GM23338 (cell line): ENCODE results near the gene FCHSD2. TPM values are rescaled to one million over a fixed set of nuclear protein-coding genes. Genes with fewer than 3 reads are reported as not detected.

Source experiments
- ATAC-seq: fragments of 200-7000 bp; cut with Tn5 transposase; 3 replicates; pipeline ENCODE4 v1.9.1; 2020
- DNase-seq: peaks from one replicate; pipeline ENCODE4 v3.0.0-alpha.2; 2015; ENCODE audit warnings: low spot score
- H2AFZ ChIP-seq: fragments of 200-600 bp; sonication (generic); 2 replicates; pipeline ENCODE4 v1.8.0; 2016; ENCODE audit warnings: antibody characterized with exemption, mild to moderate bottlenecking, moderate library complexity
- H3F3A ChIP-seq: fragments of 200-600 bp; sonication (generic); replicated peaks from 2 replicates; pipeline ENCODE4 v1.8.0; 2017; ENCODE audit warnings: antibody characterized with exemption, mixed run types, low read depth
- H3K27ac ChIP-seq: fragments of 200-600 bp; sonication (generic); 2 replicates; pipeline ENCODE4 v1.6.1; 2016; ENCODE audit warnings: low read depth
- H3K27me3 ChIP-seq: fragments of 200-600 bp; sonication (generic); 2 replicates; pipeline ENCODE4 v1.8.0; 2016; ENCODE audit warnings: mild to moderate bottlenecking, mixed run types, moderate library complexity; ENCODE audit not compliant: insufficient read depth
- H3K36me3 ChIP-seq: fragments of 200-600 bp; sonication (generic); 2 replicates; pipeline ENCODE4 v1.8.0; 2016; ENCODE audit warnings: mild to moderate bottlenecking; ENCODE audit not compliant: insufficient read depth
- H3K4me1 ChIP-seq: fragments of 200-600 bp; sonication (generic); 2 replicates; pipeline ENCODE4 v1.8.0; 2016; ENCODE audit warnings: mild to moderate bottlenecking, moderate library complexity; ENCODE audit not compliant: insufficient read depth
- H3K4me2 ChIP-seq: fragments of 200-600 bp; sonication (generic); 2 replicates; pipeline ENCODE4 v1.7.1; 2017; ENCODE audit warnings: mixed run types
- H3K4me3 ChIP-seq: fragments of 200-600 bp; sonication (generic); 2 replicates; pipeline ENCODE4 v1.6.1; 2016; ENCODE audit warnings: mixed run types
- H3K79me2 ChIP-seq: fragments of 200-600 bp; sonication (generic); replicated peaks from 2 replicates; pipeline ENCODE4 v1.8.0; 2017; ENCODE audit warnings: mild to moderate bottlenecking; ENCODE audit not compliant: insufficient read depth
- H3K9me2 ChIP-seq: fragments of 200-600 bp; sonication (generic); 2 replicates; pipeline ENCODE4 v1.8.0; 2017; ENCODE audit not compliant: insufficient read depth
- H4K20me1 ChIP-seq: fragments of 200-600 bp; sonication (generic); replicated peaks from 2 replicates; pipeline ENCODE4 v1.8.0; 2017; ENCODE audit warnings: mild to moderate bottlenecking; ENCODE audit not compliant: insufficient read depth
- H3K27ac Mint-ChIP-seq: 2 replicates; pipeline ENCODE4 v1.8.0; 2020; ENCODE audit warnings: inconsistent platforms, mild to moderate bottlenecking, moderate library complexity, mixed read lengths
- H3K27me3 Mint-ChIP-seq: 3 replicates; pipeline ENCODE4 v1.8.0; 2022; ENCODE audit warnings: low read depth, mild to moderate bottlenecking, moderate library complexity, mixed read lengths, inconsistent platforms; ENCODE audit not compliant: insufficient read depth, poor library complexity
- H3K36me3 Mint-ChIP-seq: 3 replicates; pipeline ENCODE4 v1.8.0; 2021; ENCODE audit warnings: low read depth, mild to moderate bottlenecking, inconsistent platforms, moderate library complexity, mixed read lengths
- H3K4me1 Mint-ChIP-seq: 3 replicates; pipeline ENCODE4 v1.8.0; 2020; ENCODE audit warnings: mild to moderate bottlenecking, inconsistent platforms, mixed read lengths
- H3K4me3 Mint-ChIP-seq: 3 replicates; pipeline ENCODE4 v1.8.0; 2021; ENCODE audit warnings: moderate library complexity, mild to moderate bottlenecking, inconsistent platforms, mixed read lengths
- H3K9me3 Mint-ChIP-seq: 3 replicates; pipeline ENCODE4 v1.8.0; 2020; ENCODE audit warnings: moderate library complexity, mild to moderate bottlenecking, inconsistent platforms, mixed read lengths
- CREB1 ChIP-seq: fragments of 250-450 bp; sonication (Bioruptor Pico); IDR thresholded peaks from 2 replicates; pipeline ENCODE4 v1.5.0; 2020; ENCODE audit warnings: low read depth, mild to moderate bottlenecking, moderate library complexity
- ETS1 ChIP-seq: IDR thresholded peaks from 2 replicates; pipeline ENCODE4 v1.6.1; 2016; ENCODE audit warnings: antibody characterized with exemption
- EZH2 ChIP-seq: fragments of 200-600 bp; sonication (generic); IDR thresholded peaks from one replicate; pipeline ENCODE4 v1.8.0; 2017; ENCODE audit warnings: antibody characterized with exemption, mild to moderate bottlenecking, low read depth; ENCODE audit not compliant: unreplicated experiment
- EZH2phosphoT487 ChIP-seq: fragments of 200-600 bp; sonication (generic); IDR thresholded peaks from one replicate; pipeline ENCODE4 v1.8.1; 2018; ENCODE audit warnings: antibody characterized with exemption; ENCODE audit not compliant: unreplicated experiment
- JUNB ChIP-seq: IDR thresholded peaks from one replicate; pipeline ENCODE4 v1.6.1; 2016; ENCODE audit warnings: antibody characterized with exemption; ENCODE audit not compliant: unreplicated experiment
- NANOG ChIP-seq: IDR thresholded peaks from 2 replicates; pipeline ENCODE4 v1.6.1; 2016; ENCODE audit warnings: antibody characterized with exemption, borderline replicate concordance
- POLR2AphosphoS5 ChIP-seq: IDR thresholded peaks from 2 replicates; pipeline ENCODE4 v1.6.1; 2016; ENCODE audit warnings: antibody characterized with exemption, low read depth
- STAT1 ChIP-seq: IDR thresholded peaks from one replicate; pipeline ENCODE4 v1.6.1; 2016; ENCODE audit warnings: antibody characterized with exemption; ENCODE audit not compliant: unreplicated experiment
- ZNF114 ChIP-seq: fragments of 250-450 bp; sonication (Bioruptor Pico); IDR thresholded peaks from 2 replicates; pipeline ENCODE4 v1.5.0; 2020; ENCODE audit warnings: mild to moderate bottlenecking, moderate library complexity
- ZNF331 ChIP-seq: fragments of 250-450 bp; sonication (Bioruptor Pico); IDR thresholded peaks from 2 replicates; pipeline ENCODE4 v1.5.0; 2020; ENCODE audit warnings: low read depth, mild to moderate bottlenecking, moderate library complexity
- polyA plus RNA-seq: library from polyadenylated mRNA; unstranded; fragments of >200 nt; fragmentation: Nextera tagmentation; extraction: Ambion mirVana; gene quantifications from 2 replicates; pipeline ENCODE4 v1.2.1, GENCODE V29; 2016
- total RNA-seq: library from RNA; depleted of rRNA; stranded (reverse); fragments of >200 nt; shearing (Covaris generic); gene quantifications from 2 replicates; pipeline ENCODE4 v1.2.3, GENCODE V29; 2014
- TF ChIP-seq, protein P1 (sequence below), 2 experiments: fragments of 200-600 bp in 1 of 2; sonication (generic) in 1 of 2; conservative IDR thresholded peaks; 2 replicates each; pipeline versions ENCODE4 v1.5.1 to v1.6.1; 2016 to 2017; ENCODE audit warnings: antibody characterized with exemption in 2 of 2, low read depth in 2 of 2, mild to moderate bottlenecking in 2 of 2, moderate library complexity in 1 of 2
- TF ChIP-seq, protein P2 (sequence below): fragments of 250-450 bp; sonication (Bioruptor Pico); IDR thresholded peaks from 2 replicates; pipeline ENCODE4 v1.5.0; 2020; ENCODE audit warnings: mild to moderate bottlenecking, moderate library complexity
- TF ChIP-seq, protein P3 (sequence below): IDR thresholded peaks from one replicate; pipeline ENCODE4 v1.6.1; 2018; ENCODE audit warnings: antibody characterized with exemption; ENCODE audit not compliant: unreplicated experiment

Gene FCHSD2
- total and polyA plus RNA-seq, 2 experiments from 2014 or later: 3.6 to 5.2 TPM

- Mint-ChIP-seq H3K9me3 (peaks cover 9% of the 10 kb centered on the region), H3K4me1 (peaks cover 4% of the 10 kb centered on the region; the same call in 2 of the 3 replicates), H3K27me3 (peaks cover 3% of the 10 kb centered on the region), H3K4me3 (no peak overlapping the region), H3K27ac (no peak overlapping the region), H3K36me3 (peaks cover 18% of the 10 kb centered on the region)
- Histone ChIP-seq H3K27ac (no peak overlapping the region), H4K20me1 (no peaks in the 10 kb centered on the region), H3K36me3 (no peaks in the 10 kb centered on the region), H3K4me3 (no peak overlapping the region), H2AFZ (no peak overlapping the region), H3K9me2 (no peaks in the 10 kb centered on the region), H3K4me2 (no peak overlapping the region), H3F3A (no peaks in the 10 kb centered on the region), H3K27me3 (no peaks in the 10 kb centered on the region), H3K4me1 (no peaks in the 10 kb centered on the region), H3K79me2 (no peaks in the 10 kb centered on the region)
- TF ChIP-seq JUNB (no peak), STAT1 (no peak), ZNF114 (CRISPR knock-in tag) (no peak), POLR2AphosphoS5 (no peak), EZH2phosphoT487 (no peak), CREB1 (no peak), ZNF331 (no peak), NANOG (no peak), ETS1 (no peak), EZH2 (no peak)
- TF ChIP-seq, protein P1, sequence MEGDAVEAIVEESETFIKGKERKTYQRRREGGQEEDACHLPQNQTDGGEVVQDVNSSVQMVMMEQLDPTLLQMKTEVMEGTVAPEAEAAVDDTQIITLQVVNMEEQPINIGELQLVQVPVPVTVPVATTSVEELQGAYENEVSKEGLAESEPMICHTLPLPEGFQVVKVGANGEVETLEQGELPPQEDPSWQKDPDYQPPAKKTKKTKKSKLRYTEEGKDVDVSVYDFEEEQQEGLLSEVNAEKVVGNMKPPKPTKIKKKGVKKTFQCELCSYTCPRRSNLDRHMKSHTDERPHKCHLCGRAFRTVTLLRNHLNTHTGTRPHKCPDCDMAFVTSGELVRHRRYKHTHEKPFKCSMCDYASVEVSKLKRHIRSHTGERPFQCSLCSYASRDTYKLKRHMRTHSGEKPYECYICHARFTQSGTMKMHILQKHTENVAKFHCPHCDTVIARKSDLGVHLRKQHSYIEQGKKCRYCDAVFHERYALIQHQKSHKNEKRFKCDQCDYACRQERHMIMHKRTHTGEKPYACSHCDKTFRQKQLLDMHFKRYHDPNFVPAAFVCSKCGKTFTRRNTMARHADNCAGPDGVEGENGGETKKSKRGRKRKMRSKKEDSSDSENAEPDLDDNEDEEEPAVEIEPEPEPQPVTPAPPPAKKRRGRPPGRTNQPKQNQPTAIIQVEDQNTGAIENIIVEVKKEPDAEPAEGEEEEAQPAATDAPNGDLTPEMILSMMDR (conservative IDR thresholded peaks at IDR 0.05; ENCODE audit: low read depth in 2 of 2): no peak
- TF ChIP-seq, protein P2, sequence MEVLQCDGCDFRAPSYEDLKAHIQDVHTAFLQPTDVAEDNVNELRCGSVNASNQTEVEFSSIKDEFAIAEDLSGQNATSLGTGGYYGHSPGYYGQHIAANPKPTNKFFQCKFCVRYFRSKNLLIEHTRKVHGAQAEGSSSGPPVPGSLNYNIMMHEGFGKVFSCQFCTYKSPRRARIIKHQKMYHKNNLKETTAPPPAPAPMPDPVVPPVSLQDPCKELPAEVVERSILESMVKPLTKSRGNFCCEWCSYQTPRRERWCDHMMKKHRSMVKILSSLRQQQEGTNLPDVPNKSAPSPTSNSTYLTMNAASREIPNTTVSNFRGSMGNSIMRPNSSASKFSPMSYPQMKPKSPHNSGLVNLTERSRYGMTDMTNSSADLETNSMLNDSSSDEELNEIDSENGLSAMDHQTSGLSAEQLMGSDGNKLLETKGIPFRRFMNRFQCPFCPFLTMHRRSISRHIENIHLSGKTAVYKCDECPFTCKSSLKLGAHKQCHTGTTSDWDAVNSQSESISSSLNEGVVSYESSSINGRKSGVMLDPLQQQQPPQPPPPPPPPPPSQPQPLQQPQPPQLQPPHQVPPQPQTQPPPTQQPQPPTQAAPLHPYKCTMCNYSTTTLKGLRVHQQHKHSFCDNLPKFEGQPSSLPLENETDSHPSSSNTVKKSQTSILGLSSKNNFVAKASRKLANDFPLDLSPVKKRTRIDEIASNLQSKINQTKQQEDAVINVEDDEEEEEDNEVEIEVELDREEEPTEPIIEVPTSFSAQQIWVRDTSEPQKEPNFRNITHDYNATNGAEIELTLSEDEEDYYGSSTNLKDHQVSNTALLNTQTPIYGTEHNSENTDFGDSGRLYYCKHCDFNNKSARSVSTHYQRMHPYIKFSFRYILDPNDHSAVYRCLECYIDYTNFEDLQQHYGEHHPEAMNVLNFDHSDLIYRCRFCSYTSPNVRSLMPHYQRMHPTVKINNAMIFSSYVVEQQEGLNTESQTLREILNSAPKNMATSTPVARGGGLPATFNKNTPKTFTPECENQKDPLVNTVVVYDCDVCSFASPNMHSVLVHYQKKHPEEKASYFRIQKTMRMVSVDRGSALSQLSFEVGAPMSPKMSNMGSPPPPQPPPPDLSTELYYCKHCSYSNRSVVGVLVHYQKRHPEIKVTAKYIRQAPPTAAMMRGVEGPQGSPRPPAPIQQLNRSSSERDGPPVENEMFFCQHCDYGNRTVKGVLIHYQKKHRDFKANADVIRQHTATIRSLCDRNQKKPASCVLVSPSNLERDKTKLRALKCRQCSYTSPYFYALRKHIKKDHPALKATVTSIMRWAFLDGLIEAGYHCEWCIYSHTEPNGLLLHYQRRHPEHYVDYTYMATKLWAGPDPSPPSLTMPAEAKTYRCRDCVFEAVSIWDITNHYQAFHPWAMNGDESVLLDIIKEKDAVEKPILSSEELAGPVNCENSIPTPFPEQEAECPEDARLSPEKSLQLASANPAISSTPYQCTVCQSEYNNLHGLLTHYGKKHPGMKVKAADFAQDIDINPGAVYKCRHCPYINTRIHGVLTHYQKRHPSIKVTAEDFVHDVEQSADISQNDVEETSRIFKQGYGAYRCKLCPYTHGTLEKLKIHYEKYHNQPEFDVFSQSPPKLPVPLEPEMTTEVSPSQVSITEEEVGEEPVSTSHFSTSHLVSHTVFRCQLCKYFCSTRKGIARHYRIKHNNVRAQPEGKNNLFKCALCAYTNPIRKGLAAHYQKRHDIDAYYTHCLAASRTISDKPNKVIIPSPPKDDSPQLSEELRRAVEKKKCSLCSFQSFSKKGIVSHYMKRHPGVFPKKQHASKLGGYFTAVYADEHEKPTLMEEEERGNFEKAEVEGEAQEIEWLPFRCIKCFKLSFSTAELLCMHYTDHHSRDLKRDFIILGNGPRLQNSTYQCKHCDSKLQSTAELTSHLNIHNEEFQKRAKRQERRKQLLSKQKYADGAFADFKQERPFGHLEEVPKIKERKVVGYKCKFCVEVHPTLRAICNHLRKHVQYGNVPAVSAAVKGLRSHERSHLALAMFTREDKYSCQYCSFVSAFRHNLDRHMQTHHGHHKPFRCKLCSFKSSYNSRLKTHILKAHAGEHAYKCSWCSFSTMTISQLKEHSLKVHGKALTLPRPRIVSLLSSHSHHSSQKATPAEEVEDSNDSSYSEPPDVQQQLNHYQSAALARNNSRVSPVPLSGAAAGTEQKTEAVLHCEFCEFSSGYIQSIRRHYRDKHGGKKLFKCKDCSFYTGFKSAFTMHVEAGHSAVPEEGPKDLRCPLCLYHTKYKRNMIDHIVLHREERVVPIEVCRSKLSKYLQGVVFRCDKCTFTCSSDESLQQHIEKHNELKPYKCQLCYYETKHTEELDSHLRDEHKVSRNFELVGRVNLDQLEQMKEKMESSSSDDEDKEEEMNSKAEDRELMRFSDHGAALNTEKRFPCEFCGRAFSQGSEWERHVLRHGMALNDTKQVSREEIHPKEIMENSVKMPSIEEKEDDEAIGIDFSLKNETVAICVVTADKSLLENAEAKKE (CRISPR knock-in tag): no peak
- TF ChIP-seq, protein P3, sequence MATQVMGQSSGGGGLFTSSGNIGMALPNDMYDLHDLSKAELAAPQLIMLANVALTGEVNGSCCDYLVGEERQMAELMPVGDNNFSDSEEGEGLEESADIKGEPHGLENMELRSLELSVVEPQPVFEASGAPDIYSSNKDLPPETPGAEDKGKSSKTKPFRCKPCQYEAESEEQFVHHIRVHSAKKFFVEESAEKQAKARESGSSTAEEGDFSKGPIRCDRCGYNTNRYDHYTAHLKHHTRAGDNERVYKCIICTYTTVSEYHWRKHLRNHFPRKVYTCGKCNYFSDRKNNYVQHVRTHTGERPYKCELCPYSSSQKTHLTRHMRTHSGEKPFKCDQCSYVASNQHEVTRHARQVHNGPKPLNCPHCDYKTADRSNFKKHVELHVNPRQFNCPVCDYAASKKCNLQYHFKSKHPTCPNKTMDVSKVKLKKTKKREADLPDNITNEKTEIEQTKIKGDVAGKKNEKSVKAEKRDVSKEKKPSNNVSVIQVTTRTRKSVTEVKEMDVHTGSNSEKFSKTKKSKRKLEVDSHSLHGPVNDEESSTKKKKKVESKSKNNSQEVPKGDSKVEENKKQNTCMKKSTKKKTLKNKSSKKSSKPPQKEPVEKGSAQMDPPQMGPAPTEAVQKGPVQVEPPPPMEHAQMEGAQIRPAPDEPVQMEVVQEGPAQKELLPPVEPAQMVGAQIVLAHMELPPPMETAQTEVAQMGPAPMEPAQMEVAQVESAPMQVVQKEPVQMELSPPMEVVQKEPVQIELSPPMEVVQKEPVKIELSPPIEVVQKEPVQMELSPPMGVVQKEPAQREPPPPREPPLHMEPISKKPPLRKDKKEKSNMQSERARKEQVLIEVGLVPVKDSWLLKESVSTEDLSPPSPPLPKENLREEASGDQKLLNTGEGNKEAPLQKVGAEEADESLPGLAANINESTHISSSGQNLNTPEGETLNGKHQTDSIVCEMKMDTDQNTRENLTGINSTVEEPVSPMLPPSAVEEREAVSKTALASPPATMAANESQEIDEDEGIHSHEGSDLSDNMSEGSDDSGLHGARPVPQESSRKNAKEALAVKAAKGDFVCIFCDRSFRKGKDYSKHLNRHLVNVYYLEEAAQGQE: no peak
- DNase-seq: no peak
- no peak for ATAC-seq
Observed at GRCh38 chr11:73078631-73079030, 63.5 kb downstream of the FCHSD2 start.
